ENCODE data around the gene JARID2.

- TF ChIP-seq CTCF (conservative IDR thresholded peaks at IDR 0.05; ENCODE audit: low read length) = no peak
- TF ChIP-seq EZH2phosphoT487 (IDR thresholded peaks at IDR 0.05; ENCODE audit: borderline replicate concordance, low read depth, low read length) = no peak
These were observed 33.3 kb downstream of the JARID2 start for GRCh38 chr6:15279047-15279661.
